Thyroid gland (tissue), 4 donors: ENCODE data around the gene SSX4.
"Not testable (repeated sequence)": the region's sequence is repeated elsewhere in the genome, so short reads cannot be mapped to it uniquely, and the experiment has no call there.

ENCODE experiments used
- POLR2A ChIP-seq, 2 donors: fragments of 450-650 bp; IDR thresholded peaks; one replicate each; pipeline ENCODE4 v1.6.1; 2017; ENCODE audit warnings: antibody characterized with exemption in 2 of 2, mild to moderate bottlenecking in 2 of 2, moderate library complexity in 1 of 2
- TF ChIP-seq, protein P1 (sequence below), 6 experiments: fragments of 200-600 bp in 3 of 6; fragments of 450-650 bp in 3 of 6; sonication (generic) in 3 of 6; IDR thresholded peaks; one replicate each; pipeline ENCODE4 v1.5.1; 2016 to 2019; ENCODE audit warnings: antibody characterized with exemption in 6 of 6, mild to moderate bottlenecking in 2 of 6, inconsistent platforms in 1 of 6, moderate library complexity in 1 of 6

DNA sequence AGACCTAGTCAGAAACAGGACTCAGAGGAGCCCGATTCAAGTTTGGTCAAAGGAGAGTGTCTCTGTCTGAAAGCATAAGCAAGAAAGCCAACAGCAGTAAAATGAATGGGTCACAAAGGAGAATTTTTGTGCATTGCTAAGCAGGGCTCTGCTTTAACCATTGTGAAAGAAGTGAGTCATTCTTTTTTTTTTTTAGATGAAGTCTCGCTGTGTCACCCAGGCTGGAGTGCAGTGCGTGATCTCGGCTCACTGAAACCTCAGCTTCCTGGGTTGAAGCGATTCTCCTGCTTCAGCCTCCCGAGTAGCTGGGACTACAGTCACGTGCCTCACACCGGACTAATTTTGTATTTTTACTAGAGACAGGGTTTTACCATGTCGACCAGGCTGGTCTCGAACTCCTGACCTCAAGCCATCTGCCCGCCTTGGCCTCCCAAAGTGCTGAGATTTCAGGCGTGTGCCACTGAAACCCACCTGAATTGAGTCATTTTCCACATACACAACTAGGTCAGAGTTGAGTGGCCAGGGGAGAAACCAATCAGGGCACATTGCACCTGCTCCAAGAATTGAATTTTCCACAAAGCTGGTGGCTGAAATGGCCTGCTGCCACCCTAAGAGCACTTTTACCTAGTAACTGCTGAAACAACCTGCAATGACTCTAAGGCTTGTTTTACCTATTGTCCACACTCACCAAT, 15.5 kb upstream of the SSX4 start:
- TF ChIP-seq, protein P1, sequence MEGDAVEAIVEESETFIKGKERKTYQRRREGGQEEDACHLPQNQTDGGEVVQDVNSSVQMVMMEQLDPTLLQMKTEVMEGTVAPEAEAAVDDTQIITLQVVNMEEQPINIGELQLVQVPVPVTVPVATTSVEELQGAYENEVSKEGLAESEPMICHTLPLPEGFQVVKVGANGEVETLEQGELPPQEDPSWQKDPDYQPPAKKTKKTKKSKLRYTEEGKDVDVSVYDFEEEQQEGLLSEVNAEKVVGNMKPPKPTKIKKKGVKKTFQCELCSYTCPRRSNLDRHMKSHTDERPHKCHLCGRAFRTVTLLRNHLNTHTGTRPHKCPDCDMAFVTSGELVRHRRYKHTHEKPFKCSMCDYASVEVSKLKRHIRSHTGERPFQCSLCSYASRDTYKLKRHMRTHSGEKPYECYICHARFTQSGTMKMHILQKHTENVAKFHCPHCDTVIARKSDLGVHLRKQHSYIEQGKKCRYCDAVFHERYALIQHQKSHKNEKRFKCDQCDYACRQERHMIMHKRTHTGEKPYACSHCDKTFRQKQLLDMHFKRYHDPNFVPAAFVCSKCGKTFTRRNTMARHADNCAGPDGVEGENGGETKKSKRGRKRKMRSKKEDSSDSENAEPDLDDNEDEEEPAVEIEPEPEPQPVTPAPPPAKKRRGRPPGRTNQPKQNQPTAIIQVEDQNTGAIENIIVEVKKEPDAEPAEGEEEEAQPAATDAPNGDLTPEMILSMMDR (IDR thresholded peaks at IDR 0.05) = not testable (repeated sequence)
- TF ChIP-seq POLR2A (IDR thresholded peaks at IDR 0.05) = not testable (repeated sequence)
